ENCODE data around the gene CHADL. TPM values are rescaled to one million over a fixed set of nuclear protein-coding genes. Genes with fewer than 3 reads are reported as not detected.

The CHADL gene
- total RNA-seq, 1 experiment from 2014 or later: 1.2 TPM

DNA sequence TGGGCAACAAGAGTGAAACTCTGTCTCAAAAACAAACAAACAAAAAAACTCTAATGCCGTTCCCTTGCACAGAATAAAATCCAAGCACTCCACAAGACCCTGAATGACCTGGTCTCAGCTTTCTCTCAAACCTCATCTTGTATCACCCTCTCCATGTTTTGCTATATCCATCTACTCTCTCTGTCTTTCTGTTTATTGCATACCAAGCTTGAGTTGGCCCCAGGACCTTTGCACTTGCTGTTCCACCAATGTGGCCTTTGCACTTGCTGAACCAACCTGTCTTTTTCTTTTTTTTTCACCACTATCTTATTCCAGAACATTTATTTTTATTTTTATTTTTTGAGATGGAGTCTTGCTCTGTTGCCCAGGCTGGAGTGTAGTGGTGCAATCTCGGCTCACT is 37.6 kb downstream of the CHADL start:
- Histone ChIP-seq H3K4me3 (ENCODE audit: low read length) (no peak overlapping the region), H3F3A (ENCODE audit: low read length, unreplicated experiment) (no peaks in the 10 kb centered on the region), H4K20me1 (ENCODE audit: low read length) (no peaks in the 10 kb centered on the region), H3K79me2 (ENCODE audit: low read length) (peaks cover 24% of the 10 kb centered on the region), H3K27ac (ENCODE audit: low read length) (no peak overlapping the region), H2AFZ (ENCODE audit: low read length) (no peak overlapping the region), H3K9ac (ENCODE audit: low read length) (no peak overlapping the region), H3K36me3 (ENCODE audit: low read depth, low read length) (no peaks in the 10 kb centered on the region), H3K27me3 (ENCODE audit: low read length) (no peaks in the 10 kb centered on the region), H3K9me2 (replicated peaks; ENCODE audit: low read length) (no peaks in the 10 kb centered on the region), H3K9me3 (ENCODE audit: low read length) (no peaks in the 10 kb centered on the region), H3K4me2 (ENCODE audit: low read length) (no peak overlapping the region), H3K4me1 (ENCODE audit: insufficient read depth, low read length) (no peaks in the 10 kb centered on the region)
- ChIA-PET POLR2A (ENCODE audit: unreplicated experiment) (no interaction called here), CTCF (no interaction called here)
- DNase-seq (no peak), ATAC-seq (no peak)
- BruUV-seq (replicated peaks): no TSS peak
- intact Hi-C loops (cut with micrococcal nuclease): no loop called here
- TF ChIP-seq EZH2 (IDR thresholded peaks at IDR 0.05; ENCODE audit: low read length, unreplicated experiment) (no peak), EZH2phosphoT487 (IDR thresholded peaks at IDR 0.05; ENCODE audit: borderline replicate concordance, low read length) (no peak)
- TF ChIP-seq, protein P1, sequence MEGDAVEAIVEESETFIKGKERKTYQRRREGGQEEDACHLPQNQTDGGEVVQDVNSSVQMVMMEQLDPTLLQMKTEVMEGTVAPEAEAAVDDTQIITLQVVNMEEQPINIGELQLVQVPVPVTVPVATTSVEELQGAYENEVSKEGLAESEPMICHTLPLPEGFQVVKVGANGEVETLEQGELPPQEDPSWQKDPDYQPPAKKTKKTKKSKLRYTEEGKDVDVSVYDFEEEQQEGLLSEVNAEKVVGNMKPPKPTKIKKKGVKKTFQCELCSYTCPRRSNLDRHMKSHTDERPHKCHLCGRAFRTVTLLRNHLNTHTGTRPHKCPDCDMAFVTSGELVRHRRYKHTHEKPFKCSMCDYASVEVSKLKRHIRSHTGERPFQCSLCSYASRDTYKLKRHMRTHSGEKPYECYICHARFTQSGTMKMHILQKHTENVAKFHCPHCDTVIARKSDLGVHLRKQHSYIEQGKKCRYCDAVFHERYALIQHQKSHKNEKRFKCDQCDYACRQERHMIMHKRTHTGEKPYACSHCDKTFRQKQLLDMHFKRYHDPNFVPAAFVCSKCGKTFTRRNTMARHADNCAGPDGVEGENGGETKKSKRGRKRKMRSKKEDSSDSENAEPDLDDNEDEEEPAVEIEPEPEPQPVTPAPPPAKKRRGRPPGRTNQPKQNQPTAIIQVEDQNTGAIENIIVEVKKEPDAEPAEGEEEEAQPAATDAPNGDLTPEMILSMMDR (conservative IDR thresholded peaks at IDR 0.05; ENCODE audit: low read depth, low read length): no peak

DNA sequence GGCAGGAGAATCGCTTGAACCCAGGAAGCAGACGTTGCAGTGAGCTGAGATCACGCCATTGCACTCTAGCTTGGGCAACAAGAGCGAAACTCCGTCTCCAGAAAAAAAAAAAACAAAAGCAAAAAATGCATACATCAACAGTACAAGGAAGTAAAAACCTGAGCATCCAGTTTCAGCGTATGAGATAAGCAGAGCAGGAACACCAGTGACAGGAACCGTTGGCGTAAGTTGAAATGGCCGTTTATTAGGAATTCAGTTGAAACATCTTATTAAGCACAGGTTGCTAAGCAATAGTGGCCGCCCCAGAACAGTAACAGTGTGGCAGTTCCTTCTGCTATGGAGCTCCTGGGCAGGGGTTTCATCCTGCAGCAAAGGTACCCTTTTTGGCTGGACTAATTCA is 39.6 kb downstream of the CHADL start:
- Histone ChIP-seq H2AFZ (ENCODE audit: low read length) (no peak overlapping the region), H3K27me3 (ENCODE audit: low read length) (no peaks in the 10 kb centered on the region), H3K9ac (ENCODE audit: low read length) (no peak overlapping the region), H3K4me1 (ENCODE audit: insufficient read depth, low read length) (peaks cover 3% of the 10 kb centered on the region; the same call in 1 of the 2 replicates), H3K4me2 (ENCODE audit: low read length) (no peak overlapping the region), H4K20me1 (ENCODE audit: low read length) (no peaks in the 10 kb centered on the region), H3K79me2 (ENCODE audit: low read length) (peaks cover 9% of the 10 kb centered on the region), H3K36me3 (ENCODE audit: low read depth, low read length) (no peaks in the 10 kb centered on the region), H3K4me3 (ENCODE audit: low read length) (no peak overlapping the region), H3K9me3 (ENCODE audit: low read length) (no peaks in the 10 kb centered on the region), H3K27ac (ENCODE audit: low read length) (no peak overlapping the region), H3F3A (ENCODE audit: low read length, unreplicated experiment) (no peaks in the 10 kb centered on the region), H3K9me2 (replicated peaks; ENCODE audit: low read length) (no peaks in the 10 kb centered on the region)
- CTCF ChIA-PET: no interaction called here
- TF ChIP-seq EZH2phosphoT487 (IDR thresholded peaks at IDR 0.05; ENCODE audit: borderline replicate concordance, low read length): no peak
- TF ChIP-seq EZH2 (IDR thresholded peaks at IDR 0.05; ENCODE audit: low read length, unreplicated experiment): no peak
- TF ChIP-seq, protein P1 (conservative IDR thresholded peaks at IDR 0.05; ENCODE audit: low read depth, low read length): no peak
- DNase-seq: no peak
- intact Hi-C loops (cut with micrococcal nuclease): no loop called here
- POLR2A ChIA-PET (ENCODE audit: unreplicated experiment): no interaction called here
- no TSS peak for BruUV-seq (replicated peaks)
- no peak for ATAC-seq

DNA sequence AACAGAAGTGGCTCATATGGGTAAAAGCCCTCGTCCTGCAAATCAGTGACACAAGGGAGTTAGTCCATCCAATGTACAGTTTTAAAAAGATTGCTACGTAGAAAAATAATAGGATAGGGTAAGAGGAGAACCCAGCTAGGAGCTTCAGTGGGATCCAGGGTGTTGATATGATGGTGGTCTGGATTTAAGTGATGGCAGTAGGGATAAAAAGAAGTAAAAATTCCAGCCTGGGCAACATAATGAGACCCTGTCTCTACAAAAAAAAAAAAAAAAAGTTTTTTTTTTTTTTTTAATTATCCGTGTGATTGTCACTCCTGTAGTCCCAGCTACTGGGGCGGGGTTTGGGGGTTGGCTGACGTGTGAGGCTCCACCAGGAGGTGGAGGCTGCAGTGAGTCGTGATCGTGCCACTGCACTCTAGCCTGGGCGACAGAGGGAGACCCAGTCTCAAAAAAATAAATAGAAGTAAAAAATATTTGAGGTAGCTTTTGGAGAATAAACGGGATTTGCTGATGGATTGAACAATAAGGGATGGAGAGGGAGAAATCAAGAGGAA is 42.6 kb downstream of the CHADL start:
- peak; percentile 27 for DNase-seq
- POLR2A ChIA-PET (ENCODE audit: unreplicated experiment): interaction anchor here (0.6 kb wide), 1 partner anchor 183 kb away, joined by 15 read pairs; no protein-coding TSS in a partner anchor
- Histone ChIP-seq H3K9me2 (replicated peaks; ENCODE audit: low read length) (no peaks in the 10 kb centered on the region), H3K9me3 (ENCODE audit: low read length) (no peaks in the 10 kb centered on the region), H3K79me2 (ENCODE audit: low read length) (no peaks in the 10 kb centered on the region), H3K4me3 (ENCODE audit: low read length) (peak overlapping the region; percentile 78), H3K4me1 (ENCODE audit: insufficient read depth, low read length) (peaks cover 3% of the 10 kb centered on the region; the same call in 1 of the 2 replicates), H4K20me1 (ENCODE audit: low read length) (no peaks in the 10 kb centered on the region), H3K9ac (ENCODE audit: low read length) (no peak overlapping the region), H3K27ac (ENCODE audit: low read length) (no peak overlapping the region), H2AFZ (ENCODE audit: low read length) (peak overlapping the region; percentile 96), H3K4me2 (ENCODE audit: low read length) (peak overlapping the region; percentile 99), H3K36me3 (ENCODE audit: low read depth, low read length) (no peaks in the 10 kb centered on the region), H3F3A (ENCODE audit: low read length, unreplicated experiment) (no peaks in the 10 kb centered on the region), H3K27me3 (ENCODE audit: low read length) (no peaks in the 10 kb centered on the region)
- no TSS peak for BruUV-seq (replicated peaks)
- CTCF ChIA-PET: interaction anchor here (0.6 to 1.0 kb wide), 3 partner anchors 41 to 329 kb away, joined by 3 to 17 read pairs (median 16); no protein-coding TSS in a partner anchor
- 0 out of 2 replicates have a peak, but pooled peaks have one; percentile 4 for ATAC-seq
- TF ChIP-seq, protein P1 (conservative IDR thresholded peaks at IDR 0.05; ENCODE audit: low read depth, low read length): no peak
- TF ChIP-seq EZH2phosphoT487 (IDR thresholded peaks at IDR 0.05; ENCODE audit: borderline replicate concordance, low read length) (no peak), EZH2 (IDR thresholded peaks at IDR 0.05; ENCODE audit: low read length, unreplicated experiment) (no peak)
- intact Hi-C loops (cut with micrococcal nuclease): no loop called here

Data from PC-3 (cell line).